Measurements from ENCODE around the gene GLT8D1. TPM values are rescaled to one million over a fixed set of nuclear protein-coding genes. Genes with fewer than 3 reads are reported as not detected.
A peak's percentile ranks its signal among the peaks of the same experiment; 100 is the strongest.
"Not testable (repeated sequence)": the region's sequence is repeated elsewhere in the genome, so short reads cannot be mapped to it uniquely, and the experiment has no call there.

GLT8D1 gene
- total and polyA plus RNA-seq, 2 donors (not counting 1 experiment from before 2014, with no cell fraction given): 116 to 160 TPM

- no peaks in the 10 kb centered on the region for H3K4me1 ChIP-seq (ENCODE audit: control insufficient read depth, extremely low read depth, insufficient read depth, low read length)
- peaks cover 2% of the 10 kb centered on the region for H3K36me3 ChIP-seq (ENCODE audit: control insufficient read depth, insufficient read depth, low read length)
- H3K27me3 ChIP-seq (ENCODE audit: control insufficient read depth, insufficient read depth, low read length): no peaks in the 10 kb centered on the region
- TF ChIP-seq EZH2 (IDR thresholded peaks at IDR 0.05; ENCODE audit: low read length, missing control alignments): no peak
- TF ChIP-seq, protein P1, sequence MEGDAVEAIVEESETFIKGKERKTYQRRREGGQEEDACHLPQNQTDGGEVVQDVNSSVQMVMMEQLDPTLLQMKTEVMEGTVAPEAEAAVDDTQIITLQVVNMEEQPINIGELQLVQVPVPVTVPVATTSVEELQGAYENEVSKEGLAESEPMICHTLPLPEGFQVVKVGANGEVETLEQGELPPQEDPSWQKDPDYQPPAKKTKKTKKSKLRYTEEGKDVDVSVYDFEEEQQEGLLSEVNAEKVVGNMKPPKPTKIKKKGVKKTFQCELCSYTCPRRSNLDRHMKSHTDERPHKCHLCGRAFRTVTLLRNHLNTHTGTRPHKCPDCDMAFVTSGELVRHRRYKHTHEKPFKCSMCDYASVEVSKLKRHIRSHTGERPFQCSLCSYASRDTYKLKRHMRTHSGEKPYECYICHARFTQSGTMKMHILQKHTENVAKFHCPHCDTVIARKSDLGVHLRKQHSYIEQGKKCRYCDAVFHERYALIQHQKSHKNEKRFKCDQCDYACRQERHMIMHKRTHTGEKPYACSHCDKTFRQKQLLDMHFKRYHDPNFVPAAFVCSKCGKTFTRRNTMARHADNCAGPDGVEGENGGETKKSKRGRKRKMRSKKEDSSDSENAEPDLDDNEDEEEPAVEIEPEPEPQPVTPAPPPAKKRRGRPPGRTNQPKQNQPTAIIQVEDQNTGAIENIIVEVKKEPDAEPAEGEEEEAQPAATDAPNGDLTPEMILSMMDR (conservative IDR thresholded peaks at IDR 0.05 in 1 of 2, IDR thresholded peaks at IDR 0.05 in 1 of 2; ENCODE audit: low read depth in 1 of 2, low read length in 2 of 2): no peak
- H3K27ac ChIP-seq (ENCODE audit: insufficient read depth, low read length): no peak overlapping the region
- no peaks in the 10 kb centered on the region for H3K79me2 ChIP-seq (ENCODE audit: control insufficient read depth, insufficient read depth, low read length)
- H4K20me1 ChIP-seq (ENCODE audit: control insufficient read depth, extremely low read depth, insufficient read depth, low read length): no peaks in the 10 kb centered on the region
- no peak overlapping the region for H2AFZ ChIP-seq (ENCODE audit: low read length)
- H3K4me3 ChIP-seq (replicated peaks in 1 of 4; ENCODE audit: control extremely low read depth in 1 of 4, insufficient read depth in 1 of 4, low read depth in 3 of 4, low read length in 4 of 4): no peak overlapping the region
- no peak for DNase-seq (ENCODE audit: low read depth in 2 of 2)
- H3K9ac ChIP-seq (ENCODE audit: insufficient read depth, low read length): no peak overlapping the region
- H3K9me3 ChIP-seq (ENCODE audit: control insufficient read depth, insufficient read depth, low read depth, low read length): no peaks in the 10 kb centered on the region
- no peak overlapping the region for H3K4me2 ChIP-seq (ENCODE audit: extremely low read depth, insufficient read depth, low read length)
These were observed 26.0 kb upstream of the GLT8D1 start for GRCh38 chr3:52731590-52731989.

DNA sequence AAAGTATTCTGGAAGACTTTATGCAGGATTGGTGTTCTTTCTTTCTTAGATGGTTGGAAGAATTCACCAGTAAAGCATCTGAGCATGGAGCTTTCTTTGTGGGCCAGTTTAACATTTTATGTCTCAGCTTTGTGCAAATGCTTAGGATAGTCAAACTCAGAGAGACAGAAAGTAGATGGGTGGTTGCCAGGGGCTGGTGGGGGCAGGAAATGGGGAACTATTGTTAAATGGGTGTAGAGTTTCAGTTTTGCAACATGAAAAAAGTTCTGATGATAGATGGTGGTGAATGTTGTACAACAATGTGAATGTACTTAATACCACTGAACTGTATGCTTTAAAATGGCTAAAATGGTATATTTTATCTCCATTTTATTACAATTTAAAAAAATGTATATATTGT is 25.1 kb upstream of the GLT8D1 start:
- no peak overlapping the region for H3K9ac ChIP-seq (ENCODE audit: insufficient read depth, low read length)
- H3K36me3 ChIP-seq (ENCODE audit: control insufficient read depth, insufficient read depth, low read length): peaks cover 2% of the 10 kb centered on the region
- TF ChIP-seq, protein P1 (conservative IDR thresholded peaks at IDR 0.05 in 1 of 2, IDR thresholded peaks at IDR 0.05 in 1 of 2; ENCODE audit: low read depth in 1 of 2, low read length in 2 of 2): no peak
- TF ChIP-seq EZH2 (IDR thresholded peaks at IDR 0.05; ENCODE audit: low read length, missing control alignments): no peak
- H3K27me3 ChIP-seq (ENCODE audit: control insufficient read depth, insufficient read depth, low read length): no peaks in the 10 kb centered on the region
- no peak overlapping the region for H3K4me2 ChIP-seq (ENCODE audit: extremely low read depth, insufficient read depth, low read length)
- DNase-seq (ENCODE audit: low read depth in 2 of 2): peak in 1 of 2 donors; percentile 17
- no peaks in the 10 kb centered on the region for H4K20me1 ChIP-seq (ENCODE audit: control insufficient read depth, extremely low read depth, insufficient read depth, low read length)
- no peaks in the 10 kb centered on the region for H3K9me3 ChIP-seq (ENCODE audit: control insufficient read depth, insufficient read depth, low read depth, low read length)
- H3K4me1 ChIP-seq (ENCODE audit: control insufficient read depth, extremely low read depth, insufficient read depth, low read length): no peaks in the 10 kb centered on the region
- H3K79me2 ChIP-seq (ENCODE audit: control insufficient read depth, insufficient read depth, low read length): no peaks in the 10 kb centered on the region
- H2AFZ ChIP-seq (ENCODE audit: low read length): no peak overlapping the region
- H3K27ac ChIP-seq (ENCODE audit: insufficient read depth, low read length): no peak overlapping the region
- H3K4me3 ChIP-seq (replicated peaks in 1 of 4; ENCODE audit: control extremely low read depth in 1 of 4, insufficient read depth in 1 of 4, low read depth in 3 of 4, low read length in 4 of 4): no peak overlapping the region

DNA sequence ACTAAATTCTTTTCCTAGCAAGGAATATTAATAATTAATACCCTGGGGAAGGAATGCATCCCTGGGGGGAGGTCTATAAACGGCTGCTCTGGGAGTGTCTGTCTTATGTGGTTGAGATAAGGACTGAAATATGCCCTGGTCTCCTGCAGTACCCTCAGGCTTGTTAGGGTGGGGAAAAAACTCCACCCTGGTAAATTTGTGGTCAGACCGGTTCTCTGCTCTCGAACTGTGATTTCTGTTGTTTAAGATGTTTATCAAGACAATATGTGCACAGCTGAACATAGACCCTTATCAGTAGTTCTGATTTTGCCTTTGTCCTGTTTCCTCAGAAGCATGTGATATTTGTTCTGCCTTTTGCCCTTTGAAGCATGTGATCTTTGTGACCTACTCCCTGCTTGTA is 23.2 kb upstream of the GLT8D1 start:
- not testable (repeated sequence) for H3K4me2 ChIP-seq (ENCODE audit: extremely low read depth, insufficient read depth, low read length); H3K4me3 ChIP-seq (replicated peaks in 1 of 4; ENCODE audit: control extremely low read depth in 1 of 4, insufficient read depth in 1 of 4, low read depth in 3 of 4, low read length in 4 of 4); H3K9me3 ChIP-seq (ENCODE audit: control insufficient read depth, insufficient read depth, low read depth, low read length); H3K9ac ChIP-seq (ENCODE audit: insufficient read depth, low read length); H4K20me1 ChIP-seq (ENCODE audit: control insufficient read depth, extremely low read depth, insufficient read depth, low read length); H3K27ac ChIP-seq (ENCODE audit: insufficient read depth, low read length); H3K36me3 ChIP-seq (ENCODE audit: control insufficient read depth, insufficient read depth, low read length); H3K27me3 ChIP-seq (ENCODE audit: control insufficient read depth, insufficient read depth, low read length); H3K79me2 ChIP-seq (ENCODE audit: control insufficient read depth, insufficient read depth, low read length); DNase-seq (ENCODE audit: low read depth in 2 of 2); H2AFZ ChIP-seq (ENCODE audit: low read length); H3K4me1 ChIP-seq (ENCODE audit: control insufficient read depth, extremely low read depth, insufficient read depth, low read length)

Data from fibroblast of lung (primary cell).